Measurements from ENCODE around the gene DNM2.
A peak's percentile ranks its signal among the peaks of the same experiment; 100 is the strongest.

Gene DNM2

DNA sequence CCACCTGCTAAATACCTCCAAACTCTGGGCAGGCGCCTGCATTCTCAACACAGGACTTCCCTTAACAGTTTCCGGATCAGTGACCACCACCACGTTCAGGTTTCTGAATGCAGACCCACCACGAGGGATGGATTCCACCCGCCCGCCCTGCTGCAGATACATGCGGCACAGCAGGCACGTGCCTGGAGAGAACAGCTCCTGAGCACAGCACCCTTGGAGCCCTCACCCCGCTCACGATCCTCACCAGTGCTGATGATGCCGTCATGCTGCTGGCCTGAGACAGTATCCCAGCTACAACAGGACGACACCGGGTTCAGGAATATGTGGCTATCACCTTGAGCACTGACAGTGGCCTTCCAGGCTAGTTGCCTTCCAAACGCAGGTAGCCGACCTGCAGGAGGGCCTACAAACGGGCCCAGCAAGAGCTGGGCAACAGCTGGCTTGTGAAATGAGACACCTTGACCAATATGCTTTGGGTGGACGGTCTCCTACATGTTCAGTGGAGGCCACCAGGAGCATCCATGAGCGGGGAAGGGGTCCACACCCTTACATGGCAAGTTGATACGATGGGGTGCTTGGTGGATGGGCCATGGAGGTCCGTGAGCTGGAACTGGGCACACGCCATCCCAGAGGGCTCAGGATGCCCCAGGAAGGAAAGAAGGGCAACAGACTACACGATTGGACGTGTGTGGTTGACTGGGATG, 26.5 kb upstream of the DNM2 start:
- no peak for DNase-seq

DNA sequence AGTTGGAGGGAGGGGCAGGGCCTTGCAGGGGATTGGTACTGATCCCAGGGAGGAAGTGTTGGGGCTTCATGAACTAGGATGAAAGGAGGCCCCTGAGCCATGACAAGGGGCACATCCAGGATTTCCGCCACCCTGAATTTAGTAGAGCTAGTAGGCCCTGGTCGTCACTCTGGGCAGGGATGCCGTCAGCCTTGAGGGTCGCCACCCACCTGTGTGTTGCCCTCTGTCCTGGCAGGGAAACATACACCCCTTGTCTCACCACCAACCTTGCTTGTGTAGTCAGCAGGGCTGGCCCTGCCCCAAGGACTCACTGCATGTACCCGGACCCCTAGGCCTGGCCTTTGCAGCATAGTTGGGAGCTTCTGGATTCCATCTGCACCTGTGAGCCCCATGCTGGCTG, 26.0 kb upstream of the DNM2 start:
- no peak for DNase-seq

DNA sequence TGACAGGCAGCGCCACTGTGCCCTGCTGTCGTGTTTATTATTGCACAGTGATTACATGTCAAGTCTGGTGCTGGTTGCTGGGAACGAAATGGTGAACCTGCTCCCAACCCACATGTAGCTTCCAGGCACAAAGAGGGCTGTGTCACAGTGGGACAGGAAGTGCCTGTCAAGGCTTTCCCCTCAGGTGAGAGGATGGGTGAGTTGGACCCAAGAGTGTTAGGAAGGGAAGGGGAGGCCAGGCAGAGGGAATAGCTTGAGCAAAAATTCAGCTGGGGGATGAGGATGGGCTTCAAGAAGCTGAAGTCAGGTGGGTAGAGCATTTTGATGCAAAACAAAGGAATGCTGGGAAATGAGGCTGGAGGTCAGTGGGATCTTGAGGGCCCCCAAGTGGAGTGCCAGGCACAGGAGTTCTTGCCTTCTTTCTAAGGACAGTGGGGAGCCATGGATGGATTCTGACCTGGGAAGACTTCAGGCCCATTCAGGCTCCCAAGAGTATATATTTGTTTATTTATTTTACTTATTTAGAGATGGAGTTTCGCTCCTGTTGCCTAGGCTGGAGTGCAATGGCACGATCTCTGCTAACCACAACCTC, 25.1 kb upstream of the DNM2 start:
- no peak for DNase-seq

DNA sequence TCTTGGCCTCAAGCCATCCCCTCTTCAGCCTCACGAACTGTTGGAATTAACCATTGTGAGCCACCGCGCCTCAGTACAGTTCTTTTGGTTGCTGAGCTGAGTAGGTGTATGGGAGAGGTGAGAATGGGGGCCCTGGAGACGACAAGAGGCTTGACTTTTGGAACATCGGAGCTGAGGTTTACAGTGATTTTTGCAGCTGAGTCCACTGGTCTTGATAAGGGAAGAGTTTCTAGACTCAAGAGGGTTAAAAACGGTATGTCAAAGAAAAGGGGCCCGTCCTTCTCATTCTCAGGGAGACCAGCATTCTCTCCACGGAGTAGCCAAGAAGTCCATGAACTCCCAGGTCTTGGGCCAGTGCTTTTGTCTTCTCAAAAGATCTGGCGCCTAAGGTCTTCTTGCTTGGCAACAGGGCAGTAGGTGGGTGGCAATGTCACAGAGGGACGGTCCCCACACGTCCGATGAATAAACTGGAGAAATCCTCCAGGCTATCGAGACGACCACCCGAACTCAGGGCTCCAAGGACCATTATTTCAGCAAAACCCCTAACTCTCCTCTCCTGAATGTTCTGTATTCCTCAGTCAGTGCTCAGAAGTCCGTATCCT, 23.1 kb upstream of the DNM2 start:
- no peak for DNase-seq

DNA sequence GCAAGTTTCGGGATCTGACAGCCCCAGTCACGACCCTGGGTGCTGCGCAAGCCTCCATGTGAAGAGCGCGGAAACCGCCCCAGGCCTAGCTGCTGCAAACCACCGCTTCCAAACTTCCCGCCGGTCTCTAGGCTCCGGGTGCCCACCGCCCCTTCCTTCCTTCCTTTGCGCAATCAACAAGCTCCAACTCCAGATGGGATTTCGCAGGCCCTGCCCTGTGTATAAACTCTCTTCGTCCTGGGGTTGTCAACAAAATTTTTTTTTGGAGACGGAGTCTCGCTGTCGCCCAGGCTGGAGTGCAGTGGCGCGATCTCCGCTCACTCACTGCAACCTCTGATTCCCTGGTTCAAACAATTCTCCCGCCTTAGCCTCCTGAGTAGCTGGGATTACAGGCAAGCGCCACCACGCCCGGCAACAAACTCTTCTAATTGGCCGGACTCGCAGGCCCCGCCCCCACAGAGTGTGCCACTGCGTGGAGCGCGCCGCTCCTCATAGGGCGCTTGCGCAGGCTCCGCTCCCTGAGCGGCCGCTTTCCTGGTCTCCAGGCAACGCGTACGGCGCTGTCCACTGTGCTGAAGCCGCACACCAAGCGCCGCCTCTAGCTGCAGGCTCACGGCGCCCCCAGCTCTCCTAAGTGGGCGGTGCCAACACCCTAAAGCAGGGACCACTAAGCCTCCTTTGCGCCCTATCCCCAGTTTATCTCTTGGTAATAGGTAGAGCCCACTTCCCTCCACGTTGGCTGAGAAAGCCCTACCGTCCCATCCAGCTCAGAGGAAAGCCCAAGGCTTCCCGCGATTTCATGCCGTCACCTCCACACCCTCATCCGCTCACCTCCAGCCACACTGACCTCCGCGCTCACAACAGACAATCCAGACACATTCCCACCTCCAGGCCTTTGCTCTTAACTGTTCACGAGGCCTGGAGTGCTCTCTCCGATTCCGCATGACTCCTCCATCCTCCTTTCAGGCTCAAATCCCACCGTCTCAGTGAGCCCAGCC, 22.2 kb upstream of the DNM2 start:
- peak; percentile 71 to 90 (median 81) for DNase-seq

DNA sequence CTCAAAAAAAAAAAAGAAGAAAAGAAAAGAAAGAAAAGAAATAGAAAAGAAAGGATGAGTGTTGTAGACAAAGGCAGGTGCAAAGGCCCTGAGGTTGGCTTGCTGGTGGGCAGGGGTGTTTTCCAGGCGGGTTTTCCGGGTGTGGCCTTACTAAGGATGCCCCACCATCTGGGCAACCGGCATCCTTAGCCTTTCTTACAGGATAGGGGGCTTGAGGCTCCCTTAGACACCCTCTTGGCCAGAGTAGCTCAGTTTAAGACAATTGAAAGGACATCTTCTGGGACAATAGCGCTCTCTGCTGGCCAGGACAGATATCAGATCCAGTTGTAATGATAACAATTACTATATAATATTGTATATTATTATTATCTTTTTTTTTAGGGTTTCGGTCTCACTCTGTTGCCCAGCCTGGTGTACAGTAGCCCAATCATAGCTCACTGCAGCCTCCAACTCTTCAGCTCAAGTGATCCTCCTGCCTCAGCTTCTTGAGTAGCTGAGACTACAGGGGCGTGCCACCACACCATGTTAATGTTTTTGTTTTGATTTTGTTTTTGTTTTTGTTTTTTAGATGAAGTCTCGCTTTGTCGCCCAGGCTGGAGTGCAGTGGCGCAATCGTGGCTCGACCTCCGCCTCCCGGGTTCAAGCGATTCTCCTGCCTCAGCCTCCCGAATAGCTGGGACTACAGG, 18.1 kb upstream of the DNM2 start:
- DNase-seq: peak; percentile 30 to 73 (median 57)

DNA sequence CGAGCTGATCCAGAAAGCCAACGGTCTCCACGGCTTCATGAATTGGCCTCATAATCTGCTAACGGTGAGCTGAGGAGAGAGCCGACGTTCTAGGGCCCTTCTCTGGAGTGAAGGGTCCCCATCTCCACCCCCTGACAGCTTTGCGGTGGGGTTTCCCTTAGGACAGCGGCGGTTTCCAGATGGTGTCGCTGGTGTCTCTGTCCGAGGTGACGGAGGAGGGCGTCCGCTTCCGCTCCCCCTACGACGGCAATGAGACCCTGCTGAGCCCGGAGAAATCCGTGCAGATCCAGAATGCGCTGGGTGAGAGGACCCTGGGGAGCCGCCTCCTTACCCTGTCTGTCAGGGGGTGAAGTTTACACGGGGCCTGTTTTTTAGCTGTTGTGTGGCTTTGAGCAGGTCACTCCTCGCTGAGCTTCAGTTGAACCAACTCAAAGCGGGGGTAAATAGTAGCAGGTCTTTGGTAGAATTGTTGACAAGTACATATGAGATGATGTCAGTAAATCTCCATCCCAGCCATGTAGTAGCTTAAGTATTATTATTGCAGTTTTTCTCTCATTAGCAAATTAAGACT, 15.8 kb upstream of the DNM2 start:
- no peak for DNase-seq

DNA sequence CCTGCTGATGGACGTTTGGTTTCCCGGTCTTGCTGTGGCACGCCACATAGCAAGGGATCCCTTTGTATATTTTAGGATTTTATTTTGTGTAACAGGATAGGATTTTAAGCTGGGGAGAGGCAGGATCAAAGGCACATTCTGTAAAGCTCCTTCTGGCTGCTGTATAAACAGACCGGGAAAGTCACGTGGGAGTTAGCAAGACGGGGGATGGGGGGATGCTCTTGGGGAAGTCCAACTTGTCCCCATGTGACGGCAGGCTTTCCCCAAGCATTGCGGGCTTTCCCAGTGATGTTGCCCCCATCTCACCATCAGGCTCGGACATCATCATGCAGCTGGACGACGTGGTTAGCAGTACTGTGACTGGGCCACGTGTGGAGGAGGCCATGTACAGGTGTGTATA, 10.9 kb upstream of the DNM2 start:
- DNase-seq: no peak

DNA sequence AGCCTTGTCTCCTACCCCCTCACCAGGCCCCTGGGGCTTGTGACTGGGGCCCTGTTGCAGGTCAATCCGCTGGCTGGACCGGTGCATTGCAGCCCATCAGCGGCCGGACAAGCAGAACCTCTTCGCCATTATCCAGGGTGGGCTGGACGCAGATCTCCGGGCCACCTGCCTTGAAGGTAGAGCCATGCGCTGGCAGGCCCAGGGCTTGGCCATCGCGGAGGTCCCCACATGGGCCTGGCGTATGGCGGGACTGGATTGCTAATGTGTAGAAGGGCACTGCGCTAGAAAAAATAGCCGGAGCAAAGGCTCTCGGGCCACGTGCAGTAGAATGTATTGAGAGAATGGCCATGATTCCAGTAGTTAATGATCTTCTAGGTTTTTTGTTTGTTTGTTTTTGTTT, 10.4 kb upstream of the DNM2 start:
- DNase-seq: no peak

DNA sequence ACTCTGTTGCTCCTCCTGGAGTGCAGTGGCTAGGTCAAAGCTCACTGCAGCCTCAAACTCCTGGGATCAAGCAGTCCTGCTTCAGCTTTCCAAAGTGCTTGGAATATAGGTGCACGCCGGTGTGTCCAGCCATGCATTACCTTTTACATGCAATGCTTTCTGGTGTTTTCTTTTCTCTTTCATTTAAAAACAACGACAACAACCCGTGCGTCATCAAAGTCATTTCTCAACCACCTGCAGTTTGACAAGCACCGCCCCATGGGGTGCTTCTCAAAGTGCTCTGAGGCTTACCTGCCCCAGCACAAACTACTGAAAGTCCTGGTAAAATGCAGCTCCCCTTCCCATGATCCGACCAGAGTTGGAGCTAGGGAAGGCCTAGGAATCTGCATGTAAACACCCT, 9.6 kb upstream of the DNM2 start:
- DNase-seq: no peak

DNA sequence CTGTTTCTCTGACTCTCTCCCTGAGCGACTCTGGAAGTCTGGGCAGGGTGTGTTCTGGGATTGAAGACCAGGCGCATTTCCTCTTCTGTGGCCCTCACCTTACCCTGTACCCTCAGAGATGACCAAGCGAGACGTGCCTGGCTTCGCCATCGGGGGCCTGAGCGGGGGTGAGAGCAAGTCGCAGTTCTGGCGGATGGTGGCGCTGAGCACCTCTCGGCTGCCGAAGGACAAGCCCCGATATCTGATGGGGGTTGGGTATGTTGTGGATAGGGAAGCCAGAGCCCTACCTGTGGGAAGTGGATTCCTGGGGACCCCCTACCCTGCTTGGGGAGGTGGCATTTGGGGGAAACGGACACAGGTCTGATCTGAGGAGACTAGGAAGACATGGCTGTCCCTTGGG, 5.8 kb upstream of the DNM2 start:
- no peak for DNase-seq

DNA sequence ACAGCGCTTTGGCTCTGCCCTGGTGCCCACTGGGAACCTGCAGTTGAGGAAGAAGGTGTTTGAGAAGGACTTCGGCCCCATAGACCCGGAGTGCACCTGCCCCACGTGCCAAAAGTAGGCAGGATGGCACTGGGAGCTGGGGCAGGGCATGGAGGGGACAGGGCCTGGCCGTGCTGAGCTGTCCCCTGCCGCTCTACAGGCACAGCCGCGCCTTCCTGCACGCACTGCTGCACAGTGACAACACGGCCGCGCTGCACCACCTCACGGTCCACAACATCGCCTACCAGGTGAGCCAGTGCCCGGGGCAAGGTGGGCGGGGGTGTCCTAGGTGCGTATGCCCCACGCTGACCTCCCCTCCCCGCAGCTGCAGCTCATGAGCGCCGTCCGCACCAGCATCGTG, 5.1 kb upstream of the DNM2 start:
- DNase-seq: no peak

DNA sequence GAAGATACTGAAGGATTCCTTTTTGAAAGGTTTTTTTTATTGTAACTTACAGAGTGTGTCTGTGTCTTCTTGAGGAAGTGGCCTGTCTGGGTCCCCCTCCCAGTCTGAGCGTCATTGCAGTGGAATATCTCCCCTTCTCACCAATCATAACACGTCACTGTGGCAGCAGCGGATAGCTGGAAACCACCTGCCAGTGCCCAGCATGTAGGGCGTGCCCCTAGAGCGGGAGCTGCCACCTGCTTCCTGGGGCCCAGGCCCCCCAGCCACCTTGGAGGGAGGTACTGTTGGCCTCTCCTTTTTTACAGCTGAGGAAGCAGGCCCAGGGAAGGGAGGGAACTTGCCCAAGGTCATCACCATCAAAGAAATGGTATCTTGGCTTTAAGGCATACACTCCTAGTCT, 4.6 kb upstream of the DNM2 start:
- DNase-seq: peak in 1 of 5 donors; percentile 43

DNA sequence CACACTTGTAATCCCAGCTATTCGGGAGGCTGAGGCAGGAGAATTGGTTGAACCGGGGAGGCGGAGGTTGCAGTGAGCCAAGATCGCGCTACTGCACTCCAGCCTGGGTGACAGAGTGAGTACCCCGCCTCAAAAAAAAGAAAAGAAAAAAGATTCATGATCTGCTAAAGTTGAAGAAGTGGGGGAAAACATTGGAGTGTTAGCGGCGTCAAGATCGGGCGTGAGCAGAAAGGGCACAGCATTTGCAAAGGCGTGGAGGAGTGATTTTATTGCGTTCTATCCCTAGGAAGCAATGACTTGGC, 874 bp upstream of the DNM2 start:
- no peak for DNase-seq

DNA sequence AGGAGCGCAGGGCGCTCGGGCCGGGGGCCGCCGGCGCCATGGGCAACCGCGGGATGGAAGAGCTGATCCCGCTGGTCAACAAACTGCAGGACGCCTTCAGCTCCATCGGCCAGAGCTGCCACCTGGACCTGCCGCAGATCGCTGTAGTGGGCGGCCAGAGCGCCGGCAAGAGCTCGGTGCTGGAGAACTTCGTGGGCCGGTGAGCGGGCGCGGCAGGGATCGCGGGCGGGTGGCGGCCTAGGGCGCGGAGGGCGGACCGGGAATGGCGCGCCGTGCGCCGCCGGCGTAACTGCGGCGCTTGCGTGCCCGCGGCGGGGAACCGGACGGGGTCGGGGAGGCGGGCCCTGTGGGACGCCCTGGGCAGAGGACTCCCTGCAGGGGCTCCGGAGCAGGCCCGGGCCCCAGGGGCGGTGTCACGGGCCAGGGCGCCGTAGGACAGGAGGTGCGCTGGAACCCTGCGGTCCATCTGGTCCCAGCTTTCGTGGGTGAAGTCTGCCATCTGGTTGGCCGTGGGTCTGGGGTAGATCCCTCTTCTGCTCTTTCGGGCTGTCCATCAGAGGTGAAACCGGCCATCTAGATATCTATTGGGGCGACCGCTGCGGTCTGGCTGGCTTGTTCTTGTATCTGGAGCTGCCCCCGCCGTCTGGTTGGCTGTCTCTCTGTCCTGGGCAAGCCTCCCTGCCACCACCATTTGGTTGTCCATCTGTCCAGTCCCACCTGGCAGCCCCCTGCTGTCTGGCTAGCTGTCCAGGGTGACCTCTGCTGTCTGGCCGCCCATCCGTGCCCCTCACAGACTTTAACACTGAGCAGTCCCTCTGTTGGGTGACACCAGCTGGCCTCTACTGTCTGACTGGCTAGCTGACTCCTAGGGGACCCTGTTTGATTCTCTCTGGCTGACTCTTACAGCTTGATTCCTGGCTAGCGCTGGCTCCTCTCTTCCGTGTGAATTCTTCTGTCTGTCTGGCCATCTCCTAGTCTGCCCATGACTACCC, 622 bp downstream of the DNM2 start:
- peak in 4 of 5 donors; percentile 28 to 58 (median 42) for DNase-seq

DNA sequence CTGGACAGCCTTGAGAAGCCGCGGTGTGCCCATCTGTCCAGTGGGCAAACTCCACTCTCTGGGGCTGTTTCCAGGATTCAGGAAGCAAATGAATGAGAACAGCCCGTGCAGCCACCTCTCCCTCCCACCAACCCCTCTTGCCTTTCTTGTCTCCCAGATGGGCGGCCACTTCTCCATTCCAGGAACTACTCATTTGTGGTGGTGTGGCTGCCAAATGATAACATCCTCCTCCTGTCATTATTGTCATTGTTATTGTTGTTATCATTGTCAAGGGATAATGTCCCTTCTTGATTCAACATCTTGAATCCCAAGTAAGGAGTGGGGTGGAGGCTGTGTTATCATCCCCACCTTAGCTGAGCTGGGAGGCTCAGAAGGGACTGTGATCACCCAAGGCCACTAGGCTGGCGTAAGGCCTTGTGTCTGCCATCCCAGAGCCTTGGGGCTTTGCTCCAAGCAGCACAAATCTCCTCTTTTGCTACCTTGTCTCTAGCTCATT, 1.6 kb downstream of the DNM2 start:
- no peak for DNase-seq

DNA sequence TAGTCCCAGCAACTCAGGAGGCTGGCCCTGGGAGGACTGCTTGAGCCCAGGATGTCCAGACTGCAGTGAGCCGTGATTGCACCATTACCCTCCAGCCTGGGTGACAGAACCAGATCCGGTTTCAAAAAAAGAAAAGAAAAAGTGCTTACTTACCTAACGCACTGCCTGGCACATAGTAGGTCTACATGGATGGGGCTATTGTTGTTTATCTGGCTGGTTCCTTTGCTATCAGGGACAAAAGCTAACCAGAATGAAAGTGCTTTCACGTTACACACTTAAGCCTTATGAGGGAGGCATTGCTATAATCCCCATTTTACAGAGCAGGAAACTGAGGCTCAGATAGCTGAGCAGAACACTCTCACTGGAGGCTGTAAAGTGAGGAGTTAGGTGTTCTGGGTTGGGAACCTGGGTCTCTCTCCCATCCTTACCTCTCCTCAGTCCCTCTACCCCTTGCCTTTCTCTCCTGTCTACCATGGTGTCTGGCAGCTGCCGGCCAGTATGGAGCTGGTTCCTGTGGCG, 2.8 kb downstream of the DNM2 start:
- DNase-seq: no peak

DNA sequence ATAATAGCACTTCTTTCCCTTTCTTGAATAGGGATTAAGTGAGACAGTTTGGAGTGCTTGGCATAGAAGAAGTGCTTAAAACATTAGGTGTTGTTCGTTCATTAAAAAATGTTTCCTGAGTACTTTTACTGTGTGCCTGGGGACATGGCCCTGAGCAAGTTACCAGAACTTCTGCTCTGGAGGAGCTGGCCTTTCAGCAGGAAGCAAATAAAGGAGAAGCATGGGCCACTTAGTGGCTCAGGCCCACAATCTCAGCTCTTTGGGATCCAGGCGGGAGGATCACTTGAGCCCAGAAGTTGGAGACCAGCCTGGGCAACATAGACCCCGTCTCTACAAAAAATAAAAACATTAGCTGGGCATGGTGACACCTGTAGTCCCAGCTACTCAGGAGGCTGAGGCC, 5.7 kb downstream of the DNM2 start:
- DNase-seq: no peak

DNA sequence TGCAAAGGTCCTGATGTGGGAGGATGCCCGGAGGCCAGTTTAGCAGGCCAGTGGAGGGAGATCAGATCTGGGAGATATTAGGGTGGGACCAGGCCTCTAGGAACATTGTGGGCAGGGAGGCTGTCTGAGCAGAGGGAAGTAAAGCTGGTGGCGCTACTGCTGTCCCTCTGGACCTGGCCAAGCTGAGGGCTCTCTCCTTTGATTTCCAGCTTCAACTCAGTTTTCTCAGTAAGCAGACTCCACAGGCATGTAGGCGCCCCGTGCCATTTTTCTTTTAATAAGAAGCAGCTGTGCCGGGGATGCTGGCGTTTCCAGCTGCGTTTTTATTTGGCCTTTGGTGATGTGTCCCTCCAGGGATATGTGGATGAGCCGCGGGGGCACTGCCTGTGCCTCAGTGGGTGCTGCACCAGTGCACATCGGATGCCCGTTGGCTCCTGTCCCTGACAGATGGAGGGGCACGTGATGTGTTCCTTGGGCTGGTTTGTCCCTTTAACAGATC, 6.7 kb downstream of the DNM2 start:
- DNase-seq: no peak

DNA sequence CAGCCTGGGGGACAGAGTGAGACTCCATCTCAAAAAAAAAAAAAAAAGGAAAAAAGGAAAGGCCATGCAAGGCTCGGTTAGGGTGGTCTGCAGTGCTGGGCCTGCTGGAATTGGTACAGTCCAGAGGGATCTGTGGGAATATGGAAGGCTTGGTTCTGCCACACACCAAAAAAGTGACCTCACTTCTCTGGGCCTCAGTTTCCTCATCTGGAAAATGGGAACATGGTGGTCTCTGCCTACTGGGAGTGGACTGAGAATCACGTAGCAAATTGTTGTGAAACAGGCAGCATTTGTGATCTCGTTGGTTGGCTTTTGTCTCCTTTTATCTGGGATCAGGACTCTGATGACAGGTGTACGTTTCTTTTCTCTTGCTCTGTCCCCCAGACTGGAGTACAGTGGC, 7.5 kb downstream of the DNM2 start:
- no peak for DNase-seq

DNA sequence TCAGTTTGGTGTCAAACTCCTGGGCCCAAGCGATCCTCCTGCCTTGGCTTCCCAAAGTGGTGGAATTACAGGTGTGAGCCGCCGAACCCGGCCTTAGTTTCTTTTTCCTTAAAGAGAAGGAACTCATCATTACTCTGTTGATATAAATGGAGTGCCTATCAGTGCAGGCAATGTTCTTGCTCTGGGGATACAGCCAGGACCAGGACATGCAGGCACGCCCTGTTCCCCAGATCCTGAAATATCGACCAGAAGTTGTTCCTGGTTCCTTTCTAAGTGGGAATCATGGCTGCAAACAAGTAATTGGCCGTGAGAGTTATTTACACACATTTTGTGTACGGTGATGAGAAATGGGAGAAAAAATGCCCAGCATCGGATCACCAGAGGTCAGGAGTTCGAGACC, 8.4 kb downstream of the DNM2 start:
- DNase-seq: no peak

Data from T-helper 1 cell (primary cell).